IMR-90 (cell line): ENCODE measurements around the gene CNTN4. TPM values are rescaled to one million over a fixed set of nuclear protein-coding genes. Genes with fewer than 3 reads are reported as not detected.

Source experiments
- ATAC-seq: fragments of 200-7000 bp; cut with Tn5 transposase; 2 replicates; pipeline ENCODE4 v1.9.1; 2020; ENCODE audit warnings: low read depth, mild to moderate bottlenecking, moderate library complexity
- BruUV-seq: library from RNA; stranded (reverse); fragments of 400-500 nt; replicated peaks from 2 replicates; lab custom pipeline; 2021; lab: Mats Ljungman, UMichigan
- CTCF ChIA-PET: fragments of 300-600 bp; formaldehyde crosslinking; extraction: SDS; loops from one replicate; lab custom pipeline; 2021; ENCODE audit warnings: antibody characterized with exemption; lab: Yijun Ruan, JAX
- POLR2A ChIA-PET: fragments of 300-600 bp; sonication (Branson Sonifier 250); formaldehyde crosslinking; loops from one replicate; lab custom pipeline; 2022; ENCODE audit warnings: antibody characterized with exemption; ENCODE audit not compliant: unreplicated experiment; lab: Charles Lee
- DNase-seq: peaks from one replicate; pipeline ENCODE4 v3.0.0; 2013
- H2AFZ ChIP-seq: replicated peaks from 2 replicates; pipeline ENCODE3; 2013; ENCODE audit warnings: low read length, mild to moderate bottlenecking; ENCODE audit not compliant: poor library complexity
- H2AK5ac ChIP-seq: 2 replicates; pipeline ENCODE4 v1.6.1; 2013; ENCODE audit warnings: low read depth, low read length, inconsistent platforms
- H2AK9ac ChIP-seq: replicated peaks from 2 replicates; pipeline ENCODE3; 2013; ENCODE audit warnings: mild to moderate bottlenecking, low read depth, low read length, moderate library complexity; ENCODE audit not compliant: poor library complexity
- H2BK120ac ChIP-seq: 2 replicates; pipeline ENCODE4 v1.6.1; 2013; ENCODE audit warnings: low read depth, low read length, inconsistent platforms
- H2BK15ac ChIP-seq: 3 replicates; pipeline ENCODE4 v1.6.1; 2013; ENCODE audit warnings: low read depth, low read length, inconsistent platforms
- H2BK20ac ChIP-seq: 2 replicates; pipeline ENCODE4 v1.6.1; 2013; ENCODE audit warnings: low read depth, mild to moderate bottlenecking, inconsistent platforms, low read length, moderate library complexity
- H2BK5ac ChIP-seq: 2 replicates; pipeline ENCODE4 v1.6.1; 2013; ENCODE audit warnings: mild to moderate bottlenecking, low read depth, low read length, inconsistent platforms; ENCODE audit not compliant: poor library complexity, severe bottlenecking
- H3K14ac ChIP-seq: replicated peaks from 2 replicates; pipeline ENCODE4 v1.6.1; 2013; ENCODE audit warnings: low read depth, low read length, inconsistent platforms
- H3K18ac ChIP-seq: 2 replicates; pipeline ENCODE4 v1.6.1; 2013; ENCODE audit warnings: low read depth, low read length, control low read depth
- H3K23ac ChIP-seq: 2 replicates; pipeline ENCODE4 v1.6.1; 2013; ENCODE audit warnings: low read depth, low read length, inconsistent platforms
- H3K27ac ChIP-seq: 2 replicates; pipeline ENCODE4 v1.5.1; 2013; ENCODE audit warnings: mild to moderate bottlenecking, control low read depth, low read length; ENCODE audit not compliant: insufficient read depth
- H3K27me3 ChIP-seq: 2 replicates; pipeline ENCODE4 v1.6.1; 2013; ENCODE audit warnings: low read length; ENCODE audit not compliant: control insufficient read depth, insufficient read depth
- H3K36me3 ChIP-seq: 2 replicates; pipeline ENCODE4 v1.6.1; 2013; ENCODE audit warnings: low read length, mixed read lengths; ENCODE audit not compliant: control insufficient read depth, insufficient read depth
- H3K4ac ChIP-seq: 2 replicates; pipeline ENCODE4 v1.6.1; 2013; ENCODE audit warnings: low read depth, low read length, inconsistent platforms
- H3K4me1 ChIP-seq: 2 replicates; pipeline ENCODE4 v1.6.1; 2013; ENCODE audit warnings: low read length, mixed read lengths; ENCODE audit not compliant: control insufficient read depth, insufficient read depth
- H3K4me2 ChIP-seq: 2 replicates; pipeline ENCODE4 v1.6.1; 2013; ENCODE audit warnings: low read depth, mild to moderate bottlenecking, control low read depth, low read length, moderate library complexity
- H3K4me3 ChIP-seq: 2 replicates; pipeline ENCODE4 v1.5.1; 2013; ENCODE audit warnings: low read depth, mild to moderate bottlenecking, control low read depth, low read length, moderate library complexity; ENCODE audit not compliant: insufficient read depth
- H3K56ac ChIP-seq: 2 replicates; pipeline ENCODE4 v1.6.1; 2013; ENCODE audit warnings: low read length, inconsistent platforms; ENCODE audit not compliant: insufficient read depth; ENCODE audit errors: extremely low read depth
- H3K79me1 ChIP-seq, 2 experiments: 2 replicates each; pipeline ENCODE4 v1.6.1; 2013; ENCODE audit warnings: low read length in 2 of 2, inconsistent platforms in 1 of 2, low read depth in 1 of 2
- H3K9ac ChIP-seq: 2 replicates; pipeline ENCODE4 v1.6.1; 2013; ENCODE audit warnings: low read depth, low read length, control low read depth
- H3K9me1 ChIP-seq: 2 replicates; pipeline ENCODE4 v1.6.1; 2013; ENCODE audit warnings: low read length, inconsistent platforms; ENCODE audit not compliant: insufficient read depth
- H3K9me3 ChIP-seq: 2 replicates; pipeline ENCODE4 v1.6.1; 2013; ENCODE audit warnings: low read length; ENCODE audit not compliant: control insufficient read depth, insufficient read depth
- H4K20me1 ChIP-seq: 2 replicates; pipeline ENCODE4 v1.6.1; 2013; ENCODE audit warnings: low read length, inconsistent platforms; ENCODE audit not compliant: insufficient read depth
- H4K5ac ChIP-seq: 2 replicates; pipeline ENCODE4 v1.6.1; 2013; ENCODE audit warnings: mild to moderate bottlenecking, low read depth, low read length, control low read depth
- H4K8ac ChIP-seq, 2 experiments: 2 replicates each; pipeline ENCODE4 v1.6.1; 2013; ENCODE audit warnings: low read depth in 2 of 2, low read length in 2 of 2, control low read depth in 1 of 2, inconsistent platforms in 1 of 2
- H4K91ac ChIP-seq: 2 replicates; pipeline ENCODE4 v1.6.1; 2013; ENCODE audit warnings: low read depth, low read length, inconsistent platforms; ENCODE audit not compliant: insufficient read depth
- CHD1 ChIP-seq: IDR thresholded peaks from 2 replicates; pipeline ENCODE4 v1.6.1; 2012; ENCODE audit warnings: low read depth, low read length, improper control_type of control experiment
- FOS ChIP-seq: fragments of 150-350 bp; IDR thresholded peaks from 2 replicates; pipeline ENCODE4 v1.6.1; 2016; ENCODE audit warnings: low read depth, low read length
- MAFK ChIP-seq: IDR thresholded peaks from 2 replicates; pipeline ENCODE4 v1.6.1; 2012; ENCODE audit warnings: low read depth, low read length, improper control_type of control experiment
- MAZ ChIP-seq: IDR thresholded peaks from 2 replicates; pipeline ENCODE4 v1.6.1; 2012; ENCODE audit warnings: low read depth, mild to moderate bottlenecking, low read length, improper control_type of control experiment, moderate library complexity, borderline replicate concordance
- NFE2L2 ChIP-seq: fragments of 150-350 bp; IDR thresholded peaks from 2 replicates; pipeline ENCODE4 v1.6.1; 2016; ENCODE audit warnings: low read depth, mild to moderate bottlenecking, low read length
- WGBS, 2 experiments: methylation state at CpG; one replicate each; pipeline versions ENCODE4 v1.1.5 to v1.1.7; 2013; ENCODE audit warnings: missing lambda C conversion rate in 2 of 2; ENCODE audit not compliant: insufficient read length in 1 of 2; ENCODE audit errors: extremely low coverage in 2 of 2; 5-methylcytosine and 5-hydroxymethylcytosine counted together
- dilution Hi-C: fragments of 300-500 bp; cut with HindIII; formaldehyde crosslinking; loops from one replicate; pipeline ENCODE4 v1.14.3; 2018; ENCODE audit warnings: low sequenced_read_pairs; ENCODE audit not compliant: unreplicated experiment
- in situ Hi-C: fragments of 300-500 bp; cut with MboI; formaldehyde crosslinking; loops from 3 replicates; pipeline ENCODE4 v1.14.3; 2019; ENCODE audit warnings: low sequenced_read_pairs, inconsistent platforms, mixed read lengths
- intact Hi-C: fragments of 100-400 bp; cut with micrococcal nuclease; formaldehyde crosslinking; loops from 2 replicates; pipeline ENCODE4 v1.10.0; 2022
- polyA plus RNA-seq, 3 experiments: library from polyadenylated mRNA; depleted of rRNA; stranded (reverse); fragments of >200 nt; gene quantifications; 2 replicates each; pipeline ENCODE4 v1.2.3, GENCODE V29; 2012; ENCODE audit warnings: low replicate concordance in 1 of 3
- total RNA-seq: library from RNA; depleted of rRNA; stranded (reverse); fragments of >200 nt; gene quantifications from 2 replicates; pipeline ENCODE4 v1.2.3, GENCODE V29; 2012
- TF ChIP-seq, protein P1 (sequence below): conservative IDR thresholded peaks from 2 replicates; pipeline ENCODE4 v1.5.1; 2012; ENCODE audit warnings: mild to moderate bottlenecking, low read depth, low read length, improper control_type of control experiment

CNTN4 gene
- total and polyA plus RNA-seq, 2 of the 4 experiments (the other 2 are of a cell fraction) = under 0.01 TPM; not detected in 1

DNA sequence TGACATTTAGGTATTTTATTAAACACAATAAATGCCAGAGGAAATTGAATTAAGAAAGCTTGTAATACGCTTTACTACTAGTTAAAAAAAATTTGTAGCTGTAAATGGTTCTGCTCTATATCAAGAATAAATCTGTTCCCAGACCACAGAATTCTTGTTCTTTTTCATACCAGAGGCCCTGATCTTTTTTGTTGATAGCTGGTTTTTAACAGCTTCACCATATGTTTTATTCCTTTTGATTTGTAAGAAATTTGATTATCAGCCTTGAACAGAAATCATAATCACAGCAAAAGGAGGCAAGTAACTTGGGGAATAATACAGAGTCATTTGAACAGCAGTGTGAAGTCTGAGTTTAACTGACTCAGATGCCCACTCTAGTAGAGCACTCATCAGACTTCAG lies 202.7 kb downstream of the CNTN4 start:
- no peaks in the 10 kb centered on the region for H3K36me3 ChIP-seq
- no peak overlapping the region for H3K18ac ChIP-seq
- no peak overlapping the region for H3K56ac ChIP-seq
- no peak overlapping the region for H3K4me3 ChIP-seq
- in situ Hi-C loops (no loop called here), dilution Hi-C loops (no loop called here), intact Hi-C loops (no loop called here)
- no peak overlapping the region for H3K14ac ChIP-seq
- POLR2A ChIA-PET = no interaction called here
- H2BK15ac ChIP-seq = no peak overlapping the region
- no peak overlapping the region for H4K91ac ChIP-seq
- H2AFZ ChIP-seq = no peak overlapping the region
- H3K4me1 ChIP-seq = no peaks in the 10 kb centered on the region
- no peaks in the 10 kb centered on the region for H3K27me3 ChIP-seq
- no peaks in the 10 kb centered on the region for H3K79me1 ChIP-seq
- WGBS, 2 experiments = no CpG with 5 or more reads among the region's 1 CpG
- H3K9ac ChIP-seq = no peak overlapping the region
- H4K8ac ChIP-seq = no peak overlapping the region
- no TSS peak for BruUV-seq
- no peak overlapping the region for H2BK5ac ChIP-seq
- H2AK5ac ChIP-seq = no peak overlapping the region
- CTCF ChIA-PET = no interaction called here
- no peak overlapping the region for H4K5ac ChIP-seq
- no peak for ATAC-seq
- no peak overlapping the region for H2BK120ac ChIP-seq
- 0 out of 2 replicates have a peak, but pooled peaks cover 5% of the 10 kb centered on the region for H3K9me3 ChIP-seq
- TF ChIP-seq, protein P1, sequence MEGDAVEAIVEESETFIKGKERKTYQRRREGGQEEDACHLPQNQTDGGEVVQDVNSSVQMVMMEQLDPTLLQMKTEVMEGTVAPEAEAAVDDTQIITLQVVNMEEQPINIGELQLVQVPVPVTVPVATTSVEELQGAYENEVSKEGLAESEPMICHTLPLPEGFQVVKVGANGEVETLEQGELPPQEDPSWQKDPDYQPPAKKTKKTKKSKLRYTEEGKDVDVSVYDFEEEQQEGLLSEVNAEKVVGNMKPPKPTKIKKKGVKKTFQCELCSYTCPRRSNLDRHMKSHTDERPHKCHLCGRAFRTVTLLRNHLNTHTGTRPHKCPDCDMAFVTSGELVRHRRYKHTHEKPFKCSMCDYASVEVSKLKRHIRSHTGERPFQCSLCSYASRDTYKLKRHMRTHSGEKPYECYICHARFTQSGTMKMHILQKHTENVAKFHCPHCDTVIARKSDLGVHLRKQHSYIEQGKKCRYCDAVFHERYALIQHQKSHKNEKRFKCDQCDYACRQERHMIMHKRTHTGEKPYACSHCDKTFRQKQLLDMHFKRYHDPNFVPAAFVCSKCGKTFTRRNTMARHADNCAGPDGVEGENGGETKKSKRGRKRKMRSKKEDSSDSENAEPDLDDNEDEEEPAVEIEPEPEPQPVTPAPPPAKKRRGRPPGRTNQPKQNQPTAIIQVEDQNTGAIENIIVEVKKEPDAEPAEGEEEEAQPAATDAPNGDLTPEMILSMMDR = no peak
- TF ChIP-seq MAZ (no peak), FOS (no peak), CHD1 (no peak), MAFK (no peak), NFE2L2 (no peak)
- no peak overlapping the region for H3K27ac ChIP-seq
- DNase-seq = no peak
- no peaks in the 10 kb centered on the region for H3K9me1 ChIP-seq
- no peak overlapping the region for H2BK20ac ChIP-seq
- H2AK9ac ChIP-seq = no peak overlapping the region
- no peak overlapping the region for H3K4me2 ChIP-seq
- H4K20me1 ChIP-seq = no peaks in the 10 kb centered on the region
- no peak overlapping the region for H3K23ac ChIP-seq
- no peak overlapping the region for H3K4ac ChIP-seq
